GM21786 (cell line): ENCODE measurements around the gene BGN.

Experiments
- ATAC-seq: cut with Tn5 transposase; IDR thresholded peaks from one replicate; pipeline ENCODE4 v1.9.1; 2021; ENCODE audit not compliant: unreplicated experiment

Gene BGN

GRCh38 chrX:153524234-153524633, 29.5 kb downstream of the BGN start:
- no peak for ATAC-seq

GRCh38 chrX:153525451-153525850, 30.7 kb downstream of the BGN start:
- no peak for ATAC-seq

- ATAC-seq = no peak
Measured at GRCh38 chrX:153526042-153526441, 31.3 kb downstream of the BGN start.

- no peak for ATAC-seq
Measured at GRCh38 chrX:153526801-153527200, 32.0 kb downstream of the BGN start.

GRCh38 chrX:153527208-153527607, 32.4 kb downstream of the BGN start:
- ATAC-seq = no peak

- no peak for ATAC-seq
Measured at GRCh38 chrX:153530411-153531129, 35.8 kb downstream of the BGN start.

- no peak for ATAC-seq
Measured at GRCh38 chrX:153533091-153533490, 38.3 kb downstream of the BGN start.

GRCh38 chrX:153537080-153537479, 42.3 kb downstream of the BGN start:
- ATAC-seq = no peak

GRCh38 chrX:153537526-153538295, 42.9 kb downstream of the BGN start:
- no peak for ATAC-seq

GRCh38 chrX:153538424-153538823, 43.6 kb downstream of the BGN start:
- no peak for ATAC-seq

GRCh38 chrX:153539171-153539978, 44.6 kb downstream of the BGN start:
- ATAC-seq = peak; percentile 75

GRCh38 chrX:153539979-153540358, 45.2 kb downstream of the BGN start:
- no peak for ATAC-seq

- no peak for ATAC-seq
Measured at GRCh38 chrX:153544727-153545126, 49.9 kb downstream of the BGN start.

GRCh38 chrX:153546386-153546785, 51.6 kb downstream of the BGN start:
- no peak for ATAC-seq

- no peak for ATAC-seq
Measured at GRCh38 chrX:153547195-153547594, 52.4 kb downstream of the BGN start.

- no peak for ATAC-seq
Measured at GRCh38 chrX:153549231-153549630, 54.5 kb downstream of the BGN start.

GRCh38 chrX:153549807-153550206, 55.0 kb downstream of the BGN start:
- ATAC-seq = no peak

- no peak for ATAC-seq
Measured at GRCh38 chrX:153551135-153551534, 56.4 kb downstream of the BGN start.

GRCh38 chrX:153554519-153555167, 59.9 kb downstream of the BGN start:
- ATAC-seq = no peak

- no peak for ATAC-seq
Measured at GRCh38 chrX:153556767-153557166, 62.0 kb downstream of the BGN start.
